GM13977 (cell line): ENCODE data around the gene DLG2.

Source experiments
- DNase-seq: peaks from one replicate; pipeline ENCODE4 v3.0.0; 2012; ENCODE audit warnings: low spot score
- in situ Hi-C: fragments of 300-500 bp; cut with MboI; formaldehyde crosslinking; loops from one replicate; pipeline ENCODE4 v1.12.0; 2022; ENCODE audit warnings: low sequenced_read_pairs, low pct_unique_long_range_greater_than_20kb, mixed read lengths, inconsistent platforms; ENCODE audit not compliant: unreplicated experiment
- TF ChIP-seq, protein P1 (sequence below): IDR thresholded peaks from 2 replicates; pipeline ENCODE4 v1.5.1; 2012; ENCODE audit warnings: mild to moderate bottlenecking, control low read depth; ENCODE audit not compliant: insufficient read depth; ENCODE audit errors: extremely low read depth, missing control alignments

The DLG2 gene

GRCh38 chr11:83813296-83813695, 1813.8 kb downstream of the DLG2 start:
- TF ChIP-seq, protein P1, sequence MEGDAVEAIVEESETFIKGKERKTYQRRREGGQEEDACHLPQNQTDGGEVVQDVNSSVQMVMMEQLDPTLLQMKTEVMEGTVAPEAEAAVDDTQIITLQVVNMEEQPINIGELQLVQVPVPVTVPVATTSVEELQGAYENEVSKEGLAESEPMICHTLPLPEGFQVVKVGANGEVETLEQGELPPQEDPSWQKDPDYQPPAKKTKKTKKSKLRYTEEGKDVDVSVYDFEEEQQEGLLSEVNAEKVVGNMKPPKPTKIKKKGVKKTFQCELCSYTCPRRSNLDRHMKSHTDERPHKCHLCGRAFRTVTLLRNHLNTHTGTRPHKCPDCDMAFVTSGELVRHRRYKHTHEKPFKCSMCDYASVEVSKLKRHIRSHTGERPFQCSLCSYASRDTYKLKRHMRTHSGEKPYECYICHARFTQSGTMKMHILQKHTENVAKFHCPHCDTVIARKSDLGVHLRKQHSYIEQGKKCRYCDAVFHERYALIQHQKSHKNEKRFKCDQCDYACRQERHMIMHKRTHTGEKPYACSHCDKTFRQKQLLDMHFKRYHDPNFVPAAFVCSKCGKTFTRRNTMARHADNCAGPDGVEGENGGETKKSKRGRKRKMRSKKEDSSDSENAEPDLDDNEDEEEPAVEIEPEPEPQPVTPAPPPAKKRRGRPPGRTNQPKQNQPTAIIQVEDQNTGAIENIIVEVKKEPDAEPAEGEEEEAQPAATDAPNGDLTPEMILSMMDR: no peak
- in situ Hi-C loops: loop anchor here (10.0 to 25.0 kb wide), 3 partner anchors 568 to 1101 kb away; no protein-coding TSS in a partner anchor
- no peak for DNase-seq

DNA sequence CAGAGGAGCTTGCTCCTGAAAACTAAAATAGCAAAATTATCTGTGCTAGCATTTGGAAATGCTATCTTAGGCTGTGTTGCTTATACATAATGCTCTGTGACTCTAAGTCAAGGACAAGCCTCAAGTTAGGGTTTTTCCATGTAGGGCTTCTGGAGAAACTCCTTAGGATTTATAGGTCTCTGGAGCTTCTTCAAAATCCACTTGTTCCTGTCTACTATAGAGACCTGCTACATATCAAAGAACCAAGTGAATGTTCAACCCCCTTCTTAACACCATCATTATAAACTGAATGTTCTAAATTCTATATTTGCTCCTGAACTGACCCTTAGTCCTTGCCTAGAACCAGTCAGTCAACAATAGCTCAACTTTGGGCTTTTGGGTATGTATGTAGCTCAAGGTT, 1817.9 kb downstream of the DLG2 start:
- in situ Hi-C loops: loop anchor here (25.0 kb wide), 1 partner anchor 1097 kb away; no protein-coding TSS in a partner anchor
- TF ChIP-seq, protein P1: no peak
- no peak for DNase-seq

GRCh38 chr11:83801799-83802198, 1825.3 kb downstream of the DLG2 start:
- no peak for DNase-seq
- in situ Hi-C loops: loop anchor here (25.0 kb wide), 1 partner anchor 1089 kb away; no protein-coding TSS in a partner anchor
- TF ChIP-seq, protein P1: no peak

- in situ Hi-C loops: no loop called here
- DNase-seq: no peak
- TF ChIP-seq, protein P1: no peak
These were observed 1833.8 kb downstream of the DLG2 start for GRCh38 chr11:83793310-83793709.

- no peak for DNase-seq
- TF ChIP-seq, protein P1: no peak
- in situ Hi-C loops: no loop called here
These were observed 1835.6 kb downstream of the DLG2 start for GRCh38 chr11:83791557-83791956.

DNA sequence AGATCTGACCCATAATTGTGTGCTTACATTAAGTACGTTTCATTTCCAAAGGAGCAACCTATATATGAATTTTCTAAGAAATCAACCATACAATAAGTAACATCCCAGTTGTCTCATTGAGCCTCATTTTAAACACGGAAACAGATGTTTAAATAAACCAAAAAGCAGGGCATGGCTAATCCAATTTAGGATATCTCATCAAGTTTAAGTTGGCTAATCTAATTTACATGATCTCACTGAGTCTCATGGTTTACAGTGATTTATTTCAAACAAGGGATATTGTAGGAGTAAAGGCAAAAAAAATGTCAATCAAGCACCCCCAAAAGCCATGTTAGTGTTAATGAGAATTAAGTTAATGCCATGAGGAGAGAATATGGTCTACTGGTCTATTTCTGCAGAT, 1841.2 kb downstream of the DLG2 start:
- DNase-seq: no peak
- in situ Hi-C loops: no loop called here
- TF ChIP-seq, protein P1: no peak

GRCh38 chr11:83784419-83784818, 1842.7 kb downstream of the DLG2 start:
- DNase-seq: no peak
- in situ Hi-C loops: no loop called here
- TF ChIP-seq, protein P1: no peak
